ENCODE data around the gene SLC27A1.

DNA sequence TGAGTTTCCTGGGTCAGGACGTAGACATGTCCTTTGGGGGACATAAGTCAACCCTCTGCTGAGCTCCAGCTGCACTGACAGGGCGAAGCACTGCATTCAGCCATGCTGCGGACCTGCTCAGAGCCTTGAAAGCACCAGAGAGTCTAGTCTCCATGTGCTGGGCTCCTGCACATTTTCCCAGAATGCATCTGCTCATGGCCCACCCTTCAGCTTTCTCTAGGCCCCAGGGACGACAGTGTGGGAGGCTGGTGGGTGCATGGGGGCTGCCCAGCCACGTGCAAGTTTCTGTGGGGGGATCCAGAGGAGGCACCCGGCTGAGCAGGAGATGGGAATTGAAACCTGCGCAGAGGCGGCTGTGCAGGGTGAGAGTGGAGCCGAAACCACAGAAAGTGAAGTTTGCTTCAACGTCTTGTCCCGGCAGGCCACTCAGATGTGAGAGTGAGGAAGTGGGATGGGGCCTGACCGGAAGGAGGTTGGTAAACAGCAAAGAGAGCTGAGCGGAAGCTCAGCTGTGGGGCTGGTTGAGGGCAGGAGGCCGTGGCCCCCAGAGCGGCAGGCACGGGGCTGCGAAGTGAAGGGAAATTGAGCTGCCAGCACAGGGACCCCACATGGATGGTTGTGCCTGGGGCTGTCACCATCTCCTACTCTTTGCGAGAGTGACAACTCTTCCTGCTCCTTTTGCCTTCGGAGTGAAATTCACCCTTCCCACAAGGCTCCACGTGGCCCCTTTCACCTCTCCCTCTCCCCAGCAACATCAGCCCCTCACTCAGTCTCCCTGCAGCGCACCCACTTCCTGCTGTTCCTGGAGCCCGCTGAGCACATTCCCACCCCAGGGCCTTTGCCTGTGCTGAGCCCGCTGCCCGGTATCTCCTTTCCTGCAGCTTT is 52.9 kb downstream of the SLC27A1 start:
- TF ChIP-seq POLR2AphosphoS5 (IDR thresholded peaks at IDR 0.05; ENCODE audit: low read depth, low read length) (no peak), TAF1 (IDR thresholded peaks at IDR 0.05; ENCODE audit: borderline replicate concordance, insufficient read depth, low read length) (no peak), SIN3A (IDR thresholded peaks at IDR 0.05; ENCODE audit: borderline replicate concordance, insufficient read depth, low read length) (no peak), FOXP2 (optimal IDR thresholded peaks at IDR 0.05; ENCODE audit: borderline replicate concordance, extremely low read depth, extremely low read length, insufficient read depth) (peak; percentile 99)
- TF ChIP-seq, protein P1, sequence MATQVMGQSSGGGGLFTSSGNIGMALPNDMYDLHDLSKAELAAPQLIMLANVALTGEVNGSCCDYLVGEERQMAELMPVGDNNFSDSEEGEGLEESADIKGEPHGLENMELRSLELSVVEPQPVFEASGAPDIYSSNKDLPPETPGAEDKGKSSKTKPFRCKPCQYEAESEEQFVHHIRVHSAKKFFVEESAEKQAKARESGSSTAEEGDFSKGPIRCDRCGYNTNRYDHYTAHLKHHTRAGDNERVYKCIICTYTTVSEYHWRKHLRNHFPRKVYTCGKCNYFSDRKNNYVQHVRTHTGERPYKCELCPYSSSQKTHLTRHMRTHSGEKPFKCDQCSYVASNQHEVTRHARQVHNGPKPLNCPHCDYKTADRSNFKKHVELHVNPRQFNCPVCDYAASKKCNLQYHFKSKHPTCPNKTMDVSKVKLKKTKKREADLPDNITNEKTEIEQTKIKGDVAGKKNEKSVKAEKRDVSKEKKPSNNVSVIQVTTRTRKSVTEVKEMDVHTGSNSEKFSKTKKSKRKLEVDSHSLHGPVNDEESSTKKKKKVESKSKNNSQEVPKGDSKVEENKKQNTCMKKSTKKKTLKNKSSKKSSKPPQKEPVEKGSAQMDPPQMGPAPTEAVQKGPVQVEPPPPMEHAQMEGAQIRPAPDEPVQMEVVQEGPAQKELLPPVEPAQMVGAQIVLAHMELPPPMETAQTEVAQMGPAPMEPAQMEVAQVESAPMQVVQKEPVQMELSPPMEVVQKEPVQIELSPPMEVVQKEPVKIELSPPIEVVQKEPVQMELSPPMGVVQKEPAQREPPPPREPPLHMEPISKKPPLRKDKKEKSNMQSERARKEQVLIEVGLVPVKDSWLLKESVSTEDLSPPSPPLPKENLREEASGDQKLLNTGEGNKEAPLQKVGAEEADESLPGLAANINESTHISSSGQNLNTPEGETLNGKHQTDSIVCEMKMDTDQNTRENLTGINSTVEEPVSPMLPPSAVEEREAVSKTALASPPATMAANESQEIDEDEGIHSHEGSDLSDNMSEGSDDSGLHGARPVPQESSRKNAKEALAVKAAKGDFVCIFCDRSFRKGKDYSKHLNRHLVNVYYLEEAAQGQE (IDR thresholded peaks at IDR 0.05; ENCODE audit: insufficient read depth in 1 of 2, low read depth in 2 of 2, low read length in 2 of 2): no peak
